A673 (cell line): Measurements from ENCODE around the gene CCDC9. TPM values are rescaled to one million over a fixed set of nuclear protein-coding genes. Genes with fewer than 3 reads are reported as not detected.

ENCODE experiments used
- BruUV-seq: library from RNA; stranded (reverse); fragments of 400-500 nt; replicated peaks from 2 replicates; lab custom pipeline; 2021; lab: Mats Ljungman, UMichigan
- CTCF ChIA-PET: fragments of 300-600 bp; sonication (Branson Sonifier 250); formaldehyde crosslinking; loops from one replicate; lab custom pipeline; 2022; ENCODE audit warnings: antibody characterized with exemption; lab: Charles Lee
- POLR2A ChIA-PET: fragments of 300-600 bp; sonication (Branson Sonifier 250); formaldehyde crosslinking; loops from one replicate; lab custom pipeline; 2022; ENCODE audit warnings: antibody characterized with exemption; ENCODE audit not compliant: low non-redundant PET; lab: Charles Lee
- DNase-seq: peaks from one replicate; pipeline ENCODE4 v3.0.0-alpha.2; 2015; ENCODE audit warnings: low spot score
- H3K27ac ChIP-seq: fragments of 200-600 bp; sonication (generic); 2 replicates; pipeline ENCODE4 v1.5.1; 2016; ENCODE audit warnings: mixed run types, low read depth, mild to moderate bottlenecking, mixed read lengths, antibody characterized with exemption, low read length; ENCODE audit not compliant: poor library complexity, severe bottlenecking
- H3K27me3 ChIP-seq: fragments of 200-600 bp; sonication (generic); replicated peaks from 2 replicates; pipeline ENCODE4 v1.6.1; 2017; ENCODE audit warnings: mixed run types, low read depth, mild to moderate bottlenecking, mixed read lengths, antibody characterized with exemption, low read length; ENCODE audit not compliant: insufficient read depth, poor library complexity
- H3K36me3 ChIP-seq: fragments of 200-600 bp; sonication (generic); 2 replicates; pipeline ENCODE4 v1.6.1; 2016; ENCODE audit warnings: mixed run types, mild to moderate bottlenecking, mixed read lengths, antibody characterized with exemption, low read length; ENCODE audit not compliant: insufficient read depth, poor library complexity, severe bottlenecking
- H3K4me1 ChIP-seq: fragments of 200-600 bp; sonication (generic); 2 replicates; pipeline ENCODE4 v1.6.1; 2017; ENCODE audit warnings: mixed run types, mild to moderate bottlenecking, mixed read lengths, antibody characterized with exemption, low read length; ENCODE audit not compliant: insufficient read depth, poor library complexity, severe bottlenecking
- H3K4me3 ChIP-seq: fragments of 200-600 bp; sonication (generic); 2 replicates; pipeline ENCODE4 v1.5.1; 2016; ENCODE audit warnings: low read depth, mixed run types, mild to moderate bottlenecking, mixed read lengths, low read length; ENCODE audit not compliant: poor library complexity, severe bottlenecking
- H3K9me3 ChIP-seq: fragments of 200-600 bp; sonication (generic); 2 replicates; pipeline ENCODE4 v1.6.1; 2016; ENCODE audit warnings: mixed run types, low read depth, mild to moderate bottlenecking, mixed read lengths, antibody characterized with exemption, low read length; ENCODE audit not compliant: poor library complexity, severe bottlenecking
- CTCF ChIP-seq: fragments of 300-800, 200-600 bp; sonication (generic); conservative IDR thresholded peaks from 2 replicates; pipeline ENCODE4 v1.5.1; 2017; ENCODE audit warnings: low read depth, mild to moderate bottlenecking, antibody characterized with exemption, low read length, moderate library complexity, mixed read lengths
- EZH2 ChIP-seq: fragments of 200-600 bp; sonication (generic); IDR thresholded peaks from 2 replicates; pipeline ENCODE4 v1.6.1; 2017; ENCODE audit warnings: borderline replicate concordance, low read depth, mild to moderate bottlenecking, mixed read lengths, antibody characterized with exemption, low read length; ENCODE audit not compliant: poor library complexity, severe bottlenecking
- intact Hi-C: fragments of 100-400 bp; cut with micrococcal nuclease; formaldehyde crosslinking; loops from one replicate; pipeline ENCODE4 v1.10.0; 2022; ENCODE audit not compliant: unreplicated experiment
- microRNA-seq: library from miRNA; unstranded; fragments of <30 nt; microRNA quantifications from one replicate; pipeline ENCODE4 v1.2.0, GENCODE V29; 2021
- total RNA-seq: library from RNA; stranded (reverse); gene quantifications from 2 replicates; pipeline ENCODE4 v1.2.3, GENCODE V29; 2021

CCDC9 gene
- total RNA-seq, 1 experiment from 2014 or later: 36.4 TPM

- ChIA-PET POLR2A (no interaction called here), CTCF (no interaction called here)
- no peaks in the 10 kb centered on the region for H3K36me3 ChIP-seq
- DNase-seq: no peak
- TF ChIP-seq CTCF (no peak), EZH2 (no peak)
- no peaks in the 10 kb centered on the region for H3K9me3 ChIP-seq
- H3K4me1 ChIP-seq: no peaks in the 10 kb centered on the region
- BruUV-seq: no TSS peak
- H3K27ac ChIP-seq: no peak overlapping the region
- H3K4me3 ChIP-seq: no peak overlapping the region
- no peaks in the 10 kb centered on the region for H3K27me3 ChIP-seq
- intact Hi-C loops: no loop called here
Measured at GRCh38 chr19:47316513-47316912, 60.2 kb downstream of the CCDC9 start.

DNA sequence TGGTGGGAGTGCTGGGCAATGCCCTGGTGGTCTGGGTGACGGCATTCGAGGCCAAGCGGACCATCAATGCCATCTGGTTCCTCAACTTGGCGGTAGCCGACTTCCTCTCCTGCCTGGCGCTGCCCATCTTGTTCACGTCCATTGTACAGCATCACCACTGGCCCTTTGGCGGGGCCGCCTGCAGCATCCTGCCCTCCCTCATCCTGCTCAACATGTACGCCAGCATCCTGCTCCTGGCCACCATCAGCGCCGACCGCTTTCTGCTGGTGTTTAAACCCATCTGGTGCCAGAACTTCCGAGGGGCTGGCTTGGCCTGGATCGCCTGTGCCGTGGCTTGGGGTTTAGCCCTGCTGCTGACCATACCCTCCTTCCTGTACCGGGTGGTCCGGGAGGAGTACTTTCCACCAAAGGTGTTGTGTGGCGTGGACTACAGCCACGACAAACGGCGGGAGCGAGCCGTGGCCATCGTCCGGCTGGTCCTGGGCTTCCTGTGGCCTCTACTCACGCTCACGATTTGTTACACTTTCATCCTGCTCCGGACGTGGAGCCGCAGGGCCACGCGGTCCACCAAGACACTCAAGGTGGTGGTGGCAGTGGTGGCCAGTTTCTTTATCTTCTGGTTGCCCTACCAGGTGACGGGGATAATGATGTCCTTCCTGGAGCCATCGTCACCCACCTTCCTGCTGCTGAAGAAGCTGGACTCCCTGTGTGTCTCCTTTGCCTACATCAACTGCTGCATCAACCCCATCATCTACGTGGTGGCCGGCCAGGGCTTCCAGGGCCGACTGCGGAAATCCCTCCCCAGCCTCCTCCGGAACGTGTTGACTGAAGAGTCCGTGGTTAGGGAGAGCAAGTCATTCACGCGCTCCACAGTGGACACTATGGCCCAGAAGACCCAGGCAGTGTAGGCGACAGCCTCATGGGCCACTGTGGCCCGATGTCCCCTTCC lies 63.9 kb downstream of the CCDC9 start:
- ChIA-PET CTCF (no interaction called here), POLR2A (no interaction called here)
- Histone ChIP-seq H3K4me3 (no peak overlapping the region), H3K27ac (no peak overlapping the region), H3K9me3 (no peaks in the 10 kb centered on the region), H3K4me1 (no peaks in the 10 kb centered on the region), H3K27me3 (no peaks in the 10 kb centered on the region), H3K36me3 (no peaks in the 10 kb centered on the region)
- BruUV-seq: no TSS peak
- no peak for DNase-seq
- TF ChIP-seq EZH2: no peak
- no peak for TF ChIP-seq CTCF
- intact Hi-C loops: no loop called here

Small RNA genes within 50 kb of the gene (microRNA-seq; reads per million reads assigned to microRNA genes)
- not detected for gene MIR3190
- not detected for gene MIR3191

Other genes starting within 250 kb of the CCDC9 start
- gene NPAS1, start 236.7 kb upstream of the CCDC9 start, total RNA-seq: 2.1 and 2.4 TPM in 2 replicates
- gene TMEM160, start 207.9 kb upstream of the CCDC9 start, total RNA-seq: 30.1 and 41.8 TPM in 2 replicates
- gene ZC3H4, start 142.7 kb upstream of the CCDC9 start, total RNA-seq: 94.4 and 94.8 TPM in 2 replicates
- 302 and 314 TPM in 2 replicates for gene SAE1, start 125.7 kb upstream of the CCDC9 start, total RNA-seq
- gene BBC3, start 25.3 kb upstream of the CCDC9 start, total RNA-seq: 2.7 and 3.7 TPM in 2 replicates
- gene INAFM1, start 18.4 kb downstream of the CCDC9 start, total RNA-seq: 13.8 and 15.9 TPM in 2 replicates
- gene C5AR1, start 53.3 kb downstream of the CCDC9 start, total RNA-seq: 0.92 and 1.2 TPM in 2 replicates
- 0.04 TPM in 1 of 2 replicates, not detected in the other for gene C5AR2, start 75.7 kb downstream of the CCDC9 start, total RNA-seq
- 24.5 and 29.6 TPM in 2 replicates for gene DHX34, start 92.8 kb downstream of the CCDC9 start, total RNA-seq
- gene MEIS3, start 163.0 kb downstream of the CCDC9 start, total RNA-seq: 9.6 and 21.3 TPM in 2 replicates
- 3.2 and 6.6 TPM in 2 replicates for gene SLC8A2, start 215.4 kb downstream of the CCDC9 start, total RNA-seq
- gene KPTN, start 227.7 kb downstream of the CCDC9 start, total RNA-seq: 18.7 and 18.9 TPM in 2 replicates